Astrocyte (in vitro differentiated cells and primary cell): ENCODE measurements around the gene DISC1. TPM values are rescaled to one million over a fixed set of nuclear protein-coding genes. Genes with fewer than 3 reads are reported as not detected.

Experiments
- DNase-seq: peaks from one replicate; pipeline ENCODE4 v3.0.0-alpha.2; 2010; ENCODE audit warnings: low read depth
- FAIRE-seq: peaks from 2 replicates; lab custom pipeline; 2011; peaks lifted over from hg19 to GRCh38; lab: Jason Lieb, UNC
- H2AFZ ChIP-seq: 2 replicates; pipeline ENCODE4 v1.6.0; 2012; ENCODE audit warnings: low read depth, low read length, inconsistent platforms
- H3K27ac ChIP-seq: 2 replicates; pipeline ENCODE4 v1.5.1; 2011; ENCODE audit warnings: low read depth, low read length, inconsistent platforms
- H3K27me3 ChIP-seq: 2 replicates; pipeline ENCODE4 v1.6.0; 2011; ENCODE audit warnings: low read length, inconsistent platforms; ENCODE audit not compliant: insufficient read depth
- H3K36me3 ChIP-seq: 2 replicates; pipeline ENCODE4 v1.5.1; 2011; ENCODE audit warnings: low read length, inconsistent platforms; ENCODE audit not compliant: insufficient read depth
- H3K4me1 ChIP-seq: 2 replicates; pipeline ENCODE4 v1.5.1; 2011; ENCODE audit warnings: low read length, inconsistent platforms; ENCODE audit not compliant: insufficient read depth
- H3K4me2 ChIP-seq: 2 replicates; pipeline ENCODE4 v1.6.0; 2012; ENCODE audit warnings: low read length, inconsistent platforms
- H3K4me3 ChIP-seq: 2 replicates; pipeline ENCODE4 v1.5.1; 2011; ENCODE audit warnings: low read depth, mild to moderate bottlenecking, low read length, inconsistent platforms; ENCODE audit not compliant: insufficient read depth
- H3K79me2 ChIP-seq: 2 replicates; pipeline ENCODE4 v1.6.0; 2012; ENCODE audit warnings: mild to moderate bottlenecking, low read length, inconsistent platforms; ENCODE audit not compliant: insufficient read depth
- H3K9ac ChIP-seq: 2 replicates; pipeline ENCODE4 v1.6.0; 2012; ENCODE audit warnings: mild to moderate bottlenecking, low read length, inconsistent platforms
- H3K9me3 ChIP-seq: 2 replicates; pipeline ENCODE4 v1.5.1; 2012; ENCODE audit warnings: low read depth, mild to moderate bottlenecking, low read length, inconsistent platforms; ENCODE audit not compliant: insufficient read depth
- H4K20me1 ChIP-seq: 2 replicates; pipeline ENCODE4 v1.6.0; 2012; ENCODE audit warnings: low read length, inconsistent platforms; ENCODE audit not compliant: insufficient read depth
- H3K27ac Mint-ChIP-seq: one replicate; pipeline ENCODE4 v1.8.0; 2021; ENCODE audit warnings: mild to moderate bottlenecking, mixed read lengths; ENCODE audit not compliant: unreplicated experiment
- H3K27me3 Mint-ChIP-seq: one replicate; pipeline ENCODE4 v1.8.0; 2021; ENCODE audit warnings: low read depth, mixed read lengths; ENCODE audit not compliant: unreplicated experiment
- H3K36me3 Mint-ChIP-seq: one replicate; pipeline ENCODE4 v1.8.0; 2021; ENCODE audit warnings: low read depth, mixed read lengths; ENCODE audit not compliant: unreplicated experiment
- H3K4me1 Mint-ChIP-seq: one replicate; pipeline ENCODE4 v1.8.0; 2021; ENCODE audit warnings: low read depth, mixed read lengths; ENCODE audit not compliant: unreplicated experiment
- H3K4me3 Mint-ChIP-seq: one replicate; pipeline ENCODE4 v1.8.0; 2021; ENCODE audit warnings: mild to moderate bottlenecking, moderate library complexity, mixed read lengths; ENCODE audit not compliant: unreplicated experiment
- H3K9me3 Mint-ChIP-seq: one replicate; pipeline ENCODE4 v1.8.0; 2021; ENCODE audit warnings: mild to moderate bottlenecking, mixed read lengths; ENCODE audit not compliant: unreplicated experiment
- CTCF ChIP-seq: IDR thresholded peaks from 2 replicates; pipeline ENCODE4 v1.5.1; 2011; ENCODE audit warnings: low read depth, mild to moderate bottlenecking, inconsistent platforms, low read length, moderate library complexity; ENCODE audit not compliant: insufficient read depth
- EZH2 ChIP-seq: IDR thresholded peaks from 2 replicates; pipeline ENCODE4 v1.6.1; 2012; ENCODE audit warnings: mild to moderate bottlenecking, low read length, inconsistent platforms; ENCODE audit not compliant: insufficient read depth
- total RNA-seq: library from RNA; stranded (reverse); gene quantifications from 2 replicates; pipeline ENCODE4 v1.2.1, GENCODE V29; 2021

DISC1 gene
- total RNA-seq, 1 donor from 2014 or later: 9.1 TPM

- Mint-ChIP-seq H3K27me3 (no peaks in the 10 kb centered on the region), H3K27ac (no peak overlapping the region), H3K4me3 (no peak overlapping the region), H3K9me3 (peaks cover 1% of the 10 kb centered on the region), H3K4me1 (peaks cover 2% of the 10 kb centered on the region), H3K36me3 (peaks cover 8% of the 10 kb centered on the region)
- no peak for DNase-seq
- Histone ChIP-seq H3K36me3 (no peaks in the 10 kb centered on the region), H4K20me1 (no peaks in the 10 kb centered on the region), H3K27ac (no peak overlapping the region), H3K4me3 (no peak overlapping the region), H2AFZ (no peak overlapping the region), H3K27me3 (no peaks in the 10 kb centered on the region), H3K9me3 (no peaks in the 10 kb centered on the region), H3K4me2 (no peak overlapping the region), H3K9ac (no peak overlapping the region), H3K79me2 (no peaks in the 10 kb centered on the region), H3K4me1 (no peaks in the 10 kb centered on the region)
- no peak for FAIRE-seq
- TF ChIP-seq EZH2 (no peak), CTCF (no peak)
Measured at GRCh38 chr1:231842441-231842840, 215.9 kb downstream of the DISC1 start.

GRCh38 chr1:231844986-231845502 lies 218.5 kb downstream of the DISC1 start:
- Histone ChIP-seq H3K9ac (no peak overlapping the region), H3K27me3 (no peaks in the 10 kb centered on the region), H3K36me3 (no peaks in the 10 kb centered on the region), H3K27ac (no peak overlapping the region), H3K79me2 (no peaks in the 10 kb centered on the region), H3K4me3 (no peak overlapping the region), H3K9me3 (no peaks in the 10 kb centered on the region), H2AFZ (no peak overlapping the region), H4K20me1 (no peaks in the 10 kb centered on the region), H3K4me2 (peak overlapping the region; percentile 63), H3K4me1 (no peaks in the 10 kb centered on the region)
- Mint-ChIP-seq H3K4me3 (no peak overlapping the region), H3K27me3 (no peaks in the 10 kb centered on the region), H3K27ac (peak overlapping the region; percentile 3), H3K9me3 (no peaks in the 10 kb centered on the region), H3K36me3 (peaks cover 9% of the 10 kb centered on the region), H3K4me1 (peaks cover 2% of the 10 kb centered on the region)
- TF ChIP-seq CTCF: no peak
- TF ChIP-seq EZH2: no peak
- peak; percentile 60 for DNase-seq
- no peak for FAIRE-seq

- no peaks in the 10 kb centered on the region for H4K20me1 ChIP-seq
- no peak overlapping the region for H2AFZ ChIP-seq
- no peaks in the 10 kb centered on the region for H3K36me3 ChIP-seq
- no peaks in the 10 kb centered on the region for H3K4me1 Mint-ChIP-seq
- H3K4me3 ChIP-seq: no peak overlapping the region
- no peak for FAIRE-seq
- H3K27ac Mint-ChIP-seq: no peak overlapping the region
- H3K9me3 Mint-ChIP-seq: no peaks in the 10 kb centered on the region
- no peaks in the 10 kb centered on the region for H3K79me2 ChIP-seq
- H3K4me1 ChIP-seq: no peaks in the 10 kb centered on the region
- no peak overlapping the region for H3K9ac ChIP-seq
- peaks cover 15% of the 10 kb centered on the region for H3K36me3 Mint-ChIP-seq
- no peak for DNase-seq
- no peaks in the 10 kb centered on the region for H3K27me3 Mint-ChIP-seq
- no peak overlapping the region for H3K4me3 Mint-ChIP-seq
- no peak overlapping the region for H3K4me2 ChIP-seq
- TF ChIP-seq EZH2 (no peak), CTCF (no peak)
- H3K9me3 ChIP-seq: no peaks in the 10 kb centered on the region
- no peak overlapping the region for H3K27ac ChIP-seq
- H3K27me3 ChIP-seq: no peaks in the 10 kb centered on the region
Measured at GRCh38 chr1:231847612-231848397, 221.2 kb downstream of the DISC1 start.
